H1 (cell line): Measurements from ENCODE around the gene RALGAPA2. TPM values are rescaled to one million over a fixed set of nuclear protein-coding genes. Genes with fewer than 3 reads are reported as not detected.

Source experiments
- BRCA1 ChIP-seq: IDR thresholded peaks from 2 replicates; pipeline ENCODE4 v1.6.1; 2012; ENCODE audit warnings: low read depth, low read length, improper control_type of control experiment
- CBX5 ChIP-seq: fragments of 300-800, 300-1000 bp; sonication (generic); IDR thresholded peaks from 2 replicates; pipeline ENCODE4 v1.7.1; 2016; ENCODE audit warnings: antibody characterized with exemption, low read length, low read depth
- CEBPB ChIP-seq: IDR thresholded peaks from 2 replicates; pipeline ENCODE4 v1.6.1; 2012; ENCODE audit warnings: low read depth, low read length
- CHD2 ChIP-seq: IDR thresholded peaks from 2 replicates; pipeline ENCODE4 v1.6.1; 2012; ENCODE audit warnings: low read length, improper control_type of control experiment
- GABPA ChIP-seq: IDR thresholded peaks from 2 replicates; pipeline ENCODE4 v1.6.1; 2011; ENCODE audit warnings: mild to moderate bottlenecking, low read length, moderate library complexity, borderline replicate concordance; ENCODE audit not compliant: insufficient read depth
- RBBP5 ChIP-seq: IDR thresholded peaks from 2 replicates; pipeline ENCODE4 v1.7.1; 2012; ENCODE audit warnings: low read depth, mild to moderate bottlenecking, inconsistent platforms, low read length, moderate library complexity, borderline replicate concordance
- RNF2 ChIP-seq: fragments of 200-900, 300-1000 bp; sonication (generic); IDR thresholded peaks from 2 replicates; pipeline ENCODE4 v1.7.1; 2016; ENCODE audit warnings: borderline replicate concordance, low read depth, mild to moderate bottlenecking, antibody characterized with exemption, low read length; ENCODE audit not compliant: poor library complexity, severe bottlenecking; ENCODE audit errors: missing control alignments
- RXRA ChIP-seq: IDR thresholded peaks from 2 replicates; pipeline ENCODE4 v1.6.1; 2011; ENCODE audit warnings: low read depth, mild to moderate bottlenecking, low read length, moderate library complexity; ENCODE audit not compliant: insufficient read depth
- SIRT6 ChIP-seq: IDR thresholded peaks from one replicate; pipeline ENCODE4 v1.7.1; 2012; ENCODE audit warnings: low read length, inconsistent platforms
- SP1 ChIP-seq: IDR thresholded peaks from 2 replicates; pipeline ENCODE4 v1.6.1; 2011; ENCODE audit warnings: low read depth, low read length
- TBP ChIP-seq: IDR thresholded peaks from 2 replicates; pipeline ENCODE4 v1.6.1; 2011; ENCODE audit warnings: low read depth, low read length, improper control_type of control experiment
- polyA plus RNA-seq, 7 experiments: library from polyadenylated mRNA; depleted of rRNA in 3 of 7; stranded (reverse) in 5 of 7; unstranded in 2 of 7; fragments of >200 nt in 5 of 7; fragments of 200-250 nt in 2 of 7; gene quantifications; 1 replicate in 5 of 7; 2 replicates in 1 of 7; 4 replicates in 1 of 7; pipeline versions ENCODE4 v1.2.1 to v1.2.3, GENCODE V29; 2011 to 2013; ENCODE audit warnings: missing spikeins in 2 of 7, mixed read lengths in 2 of 7
- total RNA-seq: library from RNA; stranded (reverse); fragmentation: NEBNext Ultra II Directional; extraction: Animal tissue kit (Norgen Biotek cat#: 25700); gene quantifications from 2 replicates; pipeline ENCODE4 v1.2.1, GENCODE V29; 2021
- TF ChIP-seq, protein P1 (sequence below): fragments of 300-600 bp; sonication (generic); IDR thresholded peaks from 2 replicates; pipeline ENCODE4 v1.7.1; 2012; ENCODE audit warnings: low read length, moderate library complexity, mild to moderate bottlenecking, inconsistent platforms; ENCODE audit not compliant: insufficient replicate concordance

The RALGAPA2 gene
- total and polyA plus RNA-seq, 2 of the 8 experiments (the other 6 are each of a cell fraction or from before 2014, with no cell fraction given) = 5.1 to 25.5 TPM

GRCh38 chr20:20531283-20531682, 181.2 kb downstream of the RALGAPA2 start (continued):
- TF ChIP-seq, protein P1, sequence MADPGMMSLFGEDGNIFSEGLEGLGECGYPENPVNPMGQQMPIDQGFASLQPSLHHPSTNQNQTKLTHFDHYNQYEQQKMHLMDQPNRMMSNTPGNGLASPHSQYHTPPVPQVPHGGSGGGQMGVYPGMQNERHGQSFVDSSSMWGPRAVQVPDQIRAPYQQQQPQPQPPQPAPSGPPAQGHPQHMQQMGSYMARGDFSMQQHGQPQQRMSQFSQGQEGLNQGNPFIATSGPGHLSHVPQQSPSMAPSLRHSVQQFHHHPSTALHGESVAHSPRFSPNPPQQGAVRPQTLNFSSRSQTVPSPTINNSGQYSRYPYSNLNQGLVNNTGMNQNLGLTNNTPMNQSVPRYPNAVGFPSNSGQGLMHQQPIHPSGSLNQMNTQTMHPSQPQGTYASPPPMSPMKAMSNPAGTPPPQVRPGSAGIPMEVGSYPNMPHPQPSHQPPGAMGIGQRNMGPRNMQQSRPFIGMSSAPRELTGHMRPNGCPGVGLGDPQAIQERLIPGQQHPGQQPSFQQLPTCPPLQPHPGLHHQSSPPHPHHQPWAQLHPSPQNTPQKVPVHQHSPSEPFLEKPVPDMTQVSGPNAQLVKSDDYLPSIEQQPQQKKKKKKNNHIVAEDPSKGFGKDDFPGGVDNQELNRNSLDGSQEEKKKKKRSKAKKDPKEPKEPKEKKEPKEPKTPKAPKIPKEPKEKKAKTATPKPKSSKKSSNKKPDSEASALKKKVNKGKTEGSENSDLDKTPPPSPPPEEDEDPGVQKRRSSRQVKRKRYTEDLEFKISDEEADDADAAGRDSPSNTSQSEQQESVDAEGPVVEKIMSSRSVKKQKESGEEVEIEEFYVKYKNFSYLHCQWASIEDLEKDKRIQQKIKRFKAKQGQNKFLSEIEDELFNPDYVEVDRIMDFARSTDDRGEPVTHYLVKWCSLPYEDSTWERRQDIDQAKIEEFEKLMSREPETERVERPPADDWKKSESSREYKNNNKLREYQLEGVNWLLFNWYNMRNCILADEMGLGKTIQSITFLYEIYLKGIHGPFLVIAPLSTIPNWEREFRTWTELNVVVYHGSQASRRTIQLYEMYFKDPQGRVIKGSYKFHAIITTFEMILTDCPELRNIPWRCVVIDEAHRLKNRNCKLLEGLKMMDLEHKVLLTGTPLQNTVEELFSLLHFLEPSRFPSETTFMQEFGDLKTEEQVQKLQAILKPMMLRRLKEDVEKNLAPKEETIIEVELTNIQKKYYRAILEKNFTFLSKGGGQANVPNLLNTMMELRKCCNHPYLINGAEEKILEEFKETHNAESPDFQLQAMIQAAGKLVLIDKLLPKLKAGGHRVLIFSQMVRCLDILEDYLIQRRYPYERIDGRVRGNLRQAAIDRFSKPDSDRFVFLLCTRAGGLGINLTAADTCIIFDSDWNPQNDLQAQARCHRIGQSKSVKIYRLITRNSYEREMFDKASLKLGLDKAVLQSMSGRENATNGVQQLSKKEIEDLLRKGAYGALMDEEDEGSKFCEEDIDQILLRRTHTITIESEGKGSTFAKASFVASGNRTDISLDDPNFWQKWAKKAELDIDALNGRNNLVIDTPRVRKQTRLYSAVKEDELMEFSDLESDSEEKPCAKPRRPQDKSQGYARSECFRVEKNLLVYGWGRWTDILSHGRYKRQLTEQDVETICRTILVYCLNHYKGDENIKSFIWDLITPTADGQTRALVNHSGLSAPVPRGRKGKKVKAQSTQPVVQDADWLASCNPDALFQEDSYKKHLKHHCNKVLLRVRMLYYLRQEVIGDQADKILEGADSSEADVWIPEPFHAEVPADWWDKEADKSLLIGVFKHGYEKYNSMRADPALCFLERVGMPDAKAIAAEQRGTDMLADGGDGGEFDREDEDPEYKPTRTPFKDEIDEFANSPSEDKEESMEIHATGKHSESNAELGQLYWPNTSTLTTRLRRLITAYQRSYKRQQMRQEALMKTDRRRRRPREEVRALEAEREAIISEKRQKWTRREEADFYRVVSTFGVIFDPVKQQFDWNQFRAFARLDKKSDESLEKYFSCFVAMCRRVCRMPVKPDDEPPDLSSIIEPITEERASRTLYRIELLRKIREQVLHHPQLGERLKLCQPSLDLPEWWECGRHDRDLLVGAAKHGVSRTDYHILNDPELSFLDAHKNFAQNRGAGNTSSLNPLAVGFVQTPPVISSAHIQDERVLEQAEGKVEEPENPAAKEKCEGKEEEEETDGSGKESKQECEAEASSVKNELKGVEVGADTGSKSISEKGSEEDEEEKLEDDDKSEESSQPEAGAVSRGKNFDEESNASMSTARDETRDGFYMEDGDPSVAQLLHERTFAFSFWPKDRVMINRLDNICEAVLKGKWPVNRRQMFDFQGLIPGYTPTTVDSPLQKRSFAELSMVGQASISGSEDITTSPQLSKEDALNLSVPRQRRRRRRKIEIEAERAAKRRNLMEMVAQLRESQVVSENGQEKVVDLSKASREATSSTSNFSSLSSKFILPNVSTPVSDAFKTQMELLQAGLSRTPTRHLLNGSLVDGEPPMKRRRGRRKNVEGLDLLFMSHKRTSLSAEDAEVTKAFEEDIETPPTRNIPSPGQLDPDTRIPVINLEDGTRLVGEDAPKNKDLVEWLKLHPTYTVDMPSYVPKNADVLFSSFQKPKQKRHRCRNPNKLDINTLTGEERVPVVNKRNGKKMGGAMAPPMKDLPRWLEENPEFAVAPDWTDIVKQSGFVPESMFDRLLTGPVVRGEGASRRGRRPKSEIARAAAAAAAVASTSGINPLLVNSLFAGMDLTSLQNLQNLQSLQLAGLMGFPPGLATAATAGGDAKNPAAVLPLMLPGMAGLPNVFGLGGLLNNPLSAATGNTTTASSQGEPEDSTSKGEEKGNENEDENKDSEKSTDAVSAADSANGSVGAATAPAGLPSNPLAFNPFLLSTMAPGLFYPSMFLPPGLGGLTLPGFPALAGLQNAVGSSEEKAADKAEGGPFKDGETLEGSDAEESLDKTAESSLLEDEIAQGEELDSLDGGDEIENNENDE = no peak
- TF ChIP-seq SIRT6 = no peak
- no peak for TF ChIP-seq SP1
- TF ChIP-seq RXRA = no peak
- no peak for TF ChIP-seq GABPA
- TF ChIP-seq CEBPB = no peak
- no peak for TF ChIP-seq TBP
- no peak for TF ChIP-seq CHD2
- TF ChIP-seq CBX5 = no peak
- no peak for TF ChIP-seq RBBP5
- no peak for TF ChIP-seq RNF2
- no peak for TF ChIP-seq BRCA1
